Measurements from ENCODE around the gene TARS2.

Gene TARS2

GRCh38 chr1:150548632-150549495 lies 61.6 kb downstream of the TARS2 start, which contains the start of gene ADAMTSL4:
TSS of gene ADAMTSL4 (plus strand) at chr1:150549408. CDS start at chr1:150552289, 2,881 bp downstream.
- no peak for TF ChIP-seq CTCF (IDR thresholded peaks at IDR 0.05; ENCODE audit: low read depth, low read length)
- no peak for TF ChIP-seq MAX (IDR thresholded peaks at IDR 0.05; ENCODE audit: low read depth, low read length)
- no peak for TF ChIP-seq POLR2A (IDR thresholded peaks at IDR 0.05; ENCODE audit: extremely low read depth, insufficient read length)
- TF ChIP-seq MYC (IDR thresholded peaks at IDR 0.05; ENCODE audit: low read depth, low read length): 0 out of 2 replicates have a peak, but pooled peaks have one; percentile 35
- DNase-seq (ENCODE audit: low read depth): peak; percentile 86
- peak within 1 kb of the TSS; percentile 64 for H3K4me3 ChIP-seq (ENCODE audit: low read depth, low read length)

- no peak overlapping the region for H3K4me3 ChIP-seq (ENCODE audit: low read depth, low read length)
- no peak for TF ChIP-seq MYC (IDR thresholded peaks at IDR 0.05; ENCODE audit: low read depth, low read length)
- TF ChIP-seq MAX (IDR thresholded peaks at IDR 0.05; ENCODE audit: low read depth, low read length): no peak
- TF ChIP-seq POLR2A (IDR thresholded peaks at IDR 0.05; ENCODE audit: extremely low read depth, insufficient read length): no peak
- no peak for TF ChIP-seq CTCF (IDR thresholded peaks at IDR 0.05; ENCODE audit: low read depth, low read length)
- no peak for DNase-seq (ENCODE audit: low read depth)
These were observed 62.4 kb downstream of the TARS2 start for GRCh38 chr1:150549496-150550221.

GRCh38 chr1:150550222-150551050 lies 63.2 kb downstream of the TARS2 start:
- no peak for DNase-seq (ENCODE audit: low read depth)
- H3K4me3 ChIP-seq (ENCODE audit: low read depth, low read length): no peak overlapping the region
- TF ChIP-seq MAX (IDR thresholded peaks at IDR 0.05; ENCODE audit: low read depth, low read length) (no peak), POLR2A (IDR thresholded peaks at IDR 0.05; ENCODE audit: extremely low read depth, insufficient read length) (no peak), CTCF (IDR thresholded peaks at IDR 0.05; ENCODE audit: low read depth, low read length) (no peak), MYC (IDR thresholded peaks at IDR 0.05; ENCODE audit: low read depth, low read length) (no peak)

- no peak for DNase-seq (ENCODE audit: low read depth)
- TF ChIP-seq MAX (IDR thresholded peaks at IDR 0.05; ENCODE audit: low read depth, low read length) (no peak), POLR2A (IDR thresholded peaks at IDR 0.05; ENCODE audit: extremely low read depth, insufficient read length) (no peak), MYC (IDR thresholded peaks at IDR 0.05; ENCODE audit: low read depth, low read length) (no peak), CTCF (IDR thresholded peaks at IDR 0.05; ENCODE audit: low read depth, low read length) (no peak)
These were observed 64.0 kb downstream of the TARS2 start for GRCh38 chr1:150551051-150551783.

GRCh38 chr1:150551784-150552127 lies 64.5 kb downstream of the TARS2 start:
- H3K4me3 ChIP-seq (ENCODE audit: low read depth, low read length): no peak overlapping the region
- DNase-seq (ENCODE audit: low read depth): no peak
- no peak for TF ChIP-seq POLR2A (IDR thresholded peaks at IDR 0.05; ENCODE audit: extremely low read depth, insufficient read length)
- no peak for TF ChIP-seq CTCF (IDR thresholded peaks at IDR 0.05; ENCODE audit: low read depth, low read length)
- TF ChIP-seq MYC (IDR thresholded peaks at IDR 0.05; ENCODE audit: low read depth, low read length): no peak
- TF ChIP-seq MAX (IDR thresholded peaks at IDR 0.05; ENCODE audit: low read depth, low read length): no peak

More at GRCh38 chr1:150551051-150551783, 64.0 kb downstream of the TARS2 start:
- H3K4me3 ChIP-seq (ENCODE audit: low read depth, low read length): no peak overlapping the region

Data from NB4 (cell line).